Karpas-422 (cell line): ENCODE results near the gene TRMT10A. TPM values are rescaled to one million over a fixed set of nuclear protein-coding genes. Genes with fewer than 3 reads are reported as not detected.

Source experiments
- DNase-seq: peaks from one replicate; pipeline ENCODE4 v3.0.0-alpha.2; 2015
- H2AFZ ChIP-seq: fragments of 200-600 bp; sonication (generic); 2 replicates; pipeline ENCODE4 v1.6.1; 2014; ENCODE audit warnings: antibody characterized with exemption, low read length, mixed read lengths
- H3K27ac ChIP-seq: fragments of 200-600 bp; sonication (generic); 2 replicates; pipeline ENCODE4 v1.5.1; 2014; ENCODE audit warnings: mild to moderate bottlenecking, low read length, moderate library complexity
- H3K27me3 ChIP-seq: fragments of 200-600 bp; sonication (generic); 2 replicates; pipeline ENCODE4 v1.6.1; 2014; ENCODE audit warnings: low read length, mixed read lengths
- H3K36me3 ChIP-seq: fragments of 200-600 bp; sonication (generic); 2 replicates; pipeline ENCODE4 v1.6.1; 2014; ENCODE audit warnings: low read length, mixed read lengths; ENCODE audit not compliant: insufficient read depth
- H3K4me1 ChIP-seq: fragments of 200-600 bp; sonication (generic); 2 replicates; pipeline ENCODE4 v1.6.1; 2014; ENCODE audit warnings: mild to moderate bottlenecking, low read length, mixed read lengths
- H3K4me2 ChIP-seq: fragments of 200-600 bp; sonication (generic); 2 replicates; pipeline ENCODE4 v1.6.1; 2014; ENCODE audit warnings: low read length, low read depth, mild to moderate bottlenecking; ENCODE audit not compliant: poor library complexity, severe bottlenecking
- H3K4me3 ChIP-seq: fragments of 200-600 bp; sonication (generic); 2 replicates; pipeline ENCODE4 v1.5.1; 2014; ENCODE audit warnings: mild to moderate bottlenecking, antibody characterized with exemption, low read length, mixed read lengths
- H3K79me2 ChIP-seq: fragments of 200-600 bp; sonication (generic); 2 replicates; pipeline ENCODE4 v1.6.1; 2014; ENCODE audit warnings: mild to moderate bottlenecking, low read length, mixed read lengths
- H3K9ac ChIP-seq: fragments of 200-600 bp; sonication (generic); 2 replicates; pipeline ENCODE4 v1.6.0; 2014; ENCODE audit warnings: low read length
- H3K9me2 ChIP-seq: fragments of 200-600 bp; sonication (generic), shearing (Covaris generic); replicated peaks from 2 replicates; pipeline ENCODE4 v1.6.0; 2014; ENCODE audit warnings: mild to moderate bottlenecking, low read length, moderate library complexity; ENCODE audit not compliant: insufficient read depth
- H3K9me3 ChIP-seq: fragments of 300-700, 200-600 bp; sonication (generic); 2 replicates; pipeline ENCODE4 v1.6.1; 2014; ENCODE audit warnings: low read length, mixed read lengths
- H4K20me1 ChIP-seq: fragments of 200-600 bp; sonication (generic); 2 replicates; pipeline ENCODE4 v1.6.1; 2014; ENCODE audit warnings: mild to moderate bottlenecking, antibody characterized with exemption, low read length, low read depth; ENCODE audit not compliant: insufficient read depth
- total RNA-seq: library from RNA; depleted of rRNA; stranded (reverse); fragments of >200 nt; shearing (Covaris generic); gene quantifications from 2 replicates; pipeline ENCODE4 v1.2.3, GENCODE V29; 2014; ENCODE audit warnings: low replicate concordance; rRNA removed

TRMT10A gene
- total RNA-seq: 11.5 and 15.1 TPM in 2 replicates

- Histone ChIP-seq H4K20me1 (no peaks in the 10 kb centered on the region), H2AFZ (peak within 1 kb of the TSS; percentile 97; the same call in 1 of the 2 replicates), H3K27me3 (no peaks in the 10 kb centered on the region), H3K4me1 (peaks cover 17% of the 10 kb centered on the region), H3K36me3 (no peaks in the 10 kb centered on the region), H3K9me3 (no peaks in the 10 kb centered on the region), H3K4me3 (peak within 1 kb of the TSS; percentile 85), H3K9ac (peak within 1 kb of the TSS; percentile 85), H3K27ac (peak within 1 kb of the TSS; percentile 81), H3K4me2 (peak within 1 kb of the TSS; percentile 88), H3K79me2 (peaks cover 7% of the 10 kb centered on the region), H3K9me2 (no peaks in the 10 kb centered on the region)
- peak; percentile 99 for DNase-seq
Observed at GRCh38 chr4:99563310-99564186, at the start of gene TRMT10A. Gene TRMT10A, minus strand, starts transcription at chr4:99564039. Its CDS starts 4,701 bp downstream, at chr4:99559338.

DNA sequence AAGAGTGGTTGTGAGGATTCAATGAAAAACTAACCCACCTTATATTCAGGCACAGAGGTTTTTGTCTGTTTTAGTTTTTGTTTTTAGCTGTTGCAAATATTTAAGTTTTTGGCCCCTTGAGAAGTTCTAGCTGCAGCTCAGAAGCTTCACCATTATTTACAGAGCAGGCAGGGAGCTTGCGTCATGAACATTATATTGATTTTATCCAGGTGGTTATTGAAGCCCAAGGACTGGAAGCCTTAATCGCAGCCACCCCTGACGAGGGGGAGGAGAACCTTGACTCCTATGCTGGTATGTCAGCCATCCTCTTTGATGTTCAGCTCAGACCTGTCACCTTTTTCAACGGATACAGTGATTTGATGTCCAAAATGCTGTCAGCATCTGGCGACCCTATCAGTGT is 48.9 kb upstream of the TRMT10A start:
- Histone ChIP-seq H3K9me3 (no peaks in the 10 kb centered on the region), H3K4me2 (no peak overlapping the region), H3K36me3 (no peaks in the 10 kb centered on the region), H2AFZ (no peak overlapping the region), H3K4me3 (no peak overlapping the region), H3K27ac (no peak overlapping the region), H3K9ac (no peak overlapping the region), H3K4me1 (peaks cover 10% of the 10 kb centered on the region), H4K20me1 (no peaks in the 10 kb centered on the region), H3K79me2 (no peaks in the 10 kb centered on the region), H3K9me2 (no peaks in the 10 kb centered on the region), H3K27me3 (no peaks in the 10 kb centered on the region)
- DNase-seq: no peak

GRCh38 chr4:99612281-99612680 is 48.4 kb upstream of the TRMT10A start:
- Histone ChIP-seq H3K9me3 (no peaks in the 10 kb centered on the region), H3K27ac (no peak overlapping the region), H3K36me3 (no peaks in the 10 kb centered on the region), H3K79me2 (no peaks in the 10 kb centered on the region), H2AFZ (no peak overlapping the region), H3K27me3 (no peaks in the 10 kb centered on the region), H3K9ac (no peak overlapping the region), H3K9me2 (no peaks in the 10 kb centered on the region), H4K20me1 (no peaks in the 10 kb centered on the region), H3K4me1 (peaks cover 13% of the 10 kb centered on the region), H3K4me3 (no peak overlapping the region), H3K4me2 (no peak overlapping the region)
- no peak for DNase-seq

DNA sequence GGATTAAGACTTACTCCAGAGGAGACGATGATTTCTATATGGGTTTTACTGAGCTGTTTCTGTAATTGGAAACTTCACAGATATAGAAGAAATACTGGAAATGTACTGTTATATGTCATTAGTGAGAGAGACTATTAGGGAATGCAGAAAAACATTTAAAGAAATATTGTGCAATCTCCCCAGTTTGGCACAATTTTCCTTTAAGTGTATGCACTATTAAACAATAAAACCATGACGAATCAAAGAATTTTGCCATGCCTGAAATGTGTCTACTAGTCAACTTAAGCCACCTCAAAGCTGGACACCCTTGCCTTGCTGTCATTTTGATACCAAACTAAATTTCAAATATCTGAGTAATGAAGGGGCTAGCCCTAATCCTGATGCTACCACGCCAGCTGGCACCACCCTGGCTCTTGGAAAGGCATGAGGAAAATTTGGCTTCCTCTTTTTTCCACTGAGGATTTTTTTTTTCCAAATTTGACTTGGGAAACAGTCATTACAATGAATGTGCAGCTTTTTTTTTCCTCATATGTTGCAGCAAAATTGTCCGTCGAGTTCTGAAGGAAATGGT is 46.9 kb upstream of the TRMT10A start:
- DNase-seq: no peak
- H3K27ac ChIP-seq: no peak overlapping the region

GRCh38 chr4:99608417-99608816 is 44.6 kb upstream of the TRMT10A start:
- Histone ChIP-seq H3K27me3 (no peaks in the 10 kb centered on the region), H3K4me1 (peaks cover 14% of the 10 kb centered on the region), H3K4me3 (no peak overlapping the region), H2AFZ (no peak overlapping the region), H3K9me2 (no peaks in the 10 kb centered on the region), H3K27ac (no peak overlapping the region), H4K20me1 (no peaks in the 10 kb centered on the region), H3K4me2 (no peak overlapping the region), H3K9me3 (no peaks in the 10 kb centered on the region), H3K36me3 (no peaks in the 10 kb centered on the region), H3K79me2 (no peaks in the 10 kb centered on the region), H3K9ac (no peak overlapping the region)
- DNase-seq: no peak

More for the DNA sequence above, 46.9 kb upstream of the TRMT10A start:
- Histone ChIP-seq H3K9me3 (no peaks in the 10 kb centered on the region), H3K9me2 (no peaks in the 10 kb centered on the region), H3K79me2 (no peaks in the 10 kb centered on the region), H3K9ac (no peak overlapping the region), H3K4me3 (no peak overlapping the region), H2AFZ (no peak overlapping the region), H3K36me3 (no peaks in the 10 kb centered on the region), H3K27me3 (no peaks in the 10 kb centered on the region), H3K4me1 (peaks cover 22% of the 10 kb centered on the region), H3K4me2 (no peak overlapping the region), H4K20me1 (no peaks in the 10 kb centered on the region)

- Histone ChIP-seq H3K4me1 (peaks cover 18% of the 10 kb centered on the region), H3K9me2 (no peaks in the 10 kb centered on the region), H3K9me3 (no peaks in the 10 kb centered on the region), H3K4me3 (no peak overlapping the region), H3K9ac (no peak overlapping the region), H3K27ac (no peak overlapping the region), H3K36me3 (no peaks in the 10 kb centered on the region), H3K79me2 (no peaks in the 10 kb centered on the region), H2AFZ (no peak overlapping the region), H4K20me1 (no peaks in the 10 kb centered on the region), H3K27me3 (no peaks in the 10 kb centered on the region), H3K4me2 (peak overlapping the region; percentile 18)
- no peak for DNase-seq
Observed at GRCh38 chr4:99606716-99607115, 42.9 kb upstream of the TRMT10A start.

DNA sequence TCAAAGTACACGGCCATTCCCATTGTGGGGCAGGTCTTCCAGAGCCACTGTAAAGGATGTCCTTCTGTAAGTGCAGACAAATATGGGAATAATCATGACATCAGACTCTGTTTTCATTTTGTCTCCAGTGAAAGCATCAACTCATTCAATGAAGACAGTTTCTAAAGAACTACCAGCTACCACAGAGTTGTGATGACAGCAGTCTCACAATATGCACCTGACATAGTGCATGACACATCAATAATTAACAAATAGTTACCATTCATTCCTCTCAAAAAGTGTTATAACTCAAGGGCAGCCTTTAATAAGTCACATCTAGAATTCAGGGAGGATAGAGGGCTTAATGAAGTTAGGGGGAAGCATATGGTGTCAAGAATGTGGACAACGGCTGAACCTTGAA is 31.0 kb upstream of the TRMT10A start:
- no peaks in the 10 kb centered on the region for H3K9me2 ChIP-seq
- H3K4me1 ChIP-seq: no peaks in the 10 kb centered on the region
- H3K27ac ChIP-seq: no peak overlapping the region
- no peaks in the 10 kb centered on the region for H3K79me2 ChIP-seq
- H2AFZ ChIP-seq: no peak overlapping the region
- H3K36me3 ChIP-seq: no peaks in the 10 kb centered on the region
- no peak overlapping the region for H3K4me2 ChIP-seq
- no peaks in the 10 kb centered on the region for H3K27me3 ChIP-seq
- H4K20me1 ChIP-seq: no peaks in the 10 kb centered on the region
- no peak for DNase-seq
- H3K9me3 ChIP-seq: no peaks in the 10 kb centered on the region
- H3K9ac ChIP-seq: no peak overlapping the region
- H3K4me3 ChIP-seq: no peak overlapping the region

DNA sequence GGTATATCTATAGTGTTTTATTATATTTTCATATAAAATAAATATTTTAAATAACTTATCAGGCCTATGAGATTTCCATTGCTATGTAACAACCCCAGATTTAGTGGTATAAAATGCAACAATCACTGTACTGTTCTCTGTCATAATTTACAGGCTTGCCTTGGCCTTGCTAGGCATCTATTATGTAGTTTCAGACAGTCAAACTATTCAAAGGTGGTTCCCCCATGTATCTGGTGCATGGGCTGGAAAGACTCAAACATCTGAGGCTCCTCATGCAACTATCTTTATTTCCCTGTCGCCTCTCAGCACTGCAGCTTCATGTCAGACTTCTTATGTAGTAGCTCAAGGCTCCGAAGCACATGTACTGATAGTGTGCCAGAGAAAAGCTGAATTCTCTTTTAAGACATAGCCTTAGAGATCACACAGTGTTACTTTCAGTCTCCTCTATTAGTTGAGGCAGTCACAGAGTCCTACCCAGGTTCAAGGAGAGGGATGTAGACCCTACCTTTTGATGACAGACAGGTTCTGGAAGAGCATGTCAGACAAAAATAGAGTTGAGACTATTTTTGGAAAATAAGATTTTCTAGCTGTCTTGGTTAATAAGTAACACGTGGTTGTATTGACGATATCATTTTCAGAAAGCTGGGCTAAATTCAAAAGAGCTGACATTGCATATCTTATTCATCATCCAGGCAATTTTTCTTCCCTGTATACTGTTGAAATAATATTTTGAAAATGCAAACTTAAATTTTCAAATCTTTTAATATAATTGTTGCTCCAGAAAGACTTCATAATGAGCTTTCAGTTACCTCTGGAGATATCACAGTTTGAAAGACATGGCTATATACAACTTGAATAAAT is 30.2 kb upstream of the TRMT10A start:
- H3K9me2 ChIP-seq: no peaks in the 10 kb centered on the region
- H2AFZ ChIP-seq: peak overlapping the region; percentile 58; the same call in 1 of the 2 replicates
- H3K4me2 ChIP-seq: no peak overlapping the region
- no peaks in the 10 kb centered on the region for H3K79me2 ChIP-seq
- no peaks in the 10 kb centered on the region for H3K27me3 ChIP-seq
- H3K4me1 ChIP-seq: no peaks in the 10 kb centered on the region
- no peaks in the 10 kb centered on the region for H4K20me1 ChIP-seq
- no peaks in the 10 kb centered on the region for H3K9me3 ChIP-seq
- H3K36me3 ChIP-seq: no peaks in the 10 kb centered on the region
- H3K9ac ChIP-seq: no peak overlapping the region
- H3K27ac ChIP-seq: no peak overlapping the region
- H3K4me3 ChIP-seq: no peak overlapping the region
- DNase-seq: no peak
